HG03139 (cell line): ENCODE measurements around the gene GRID1.
"Not testable (repeated sequence)": the region's sequence is repeated elsewhere in the genome, so short reads cannot be mapped to it uniquely, and the experiment has no call there.

Experiments
- ATAC-seq: cut with Tn5 transposase; IDR thresholded peaks from one replicate; pipeline ENCODE4 v1.9.1; 2021; ENCODE audit not compliant: unreplicated experiment

Gene GRID1

DNA sequence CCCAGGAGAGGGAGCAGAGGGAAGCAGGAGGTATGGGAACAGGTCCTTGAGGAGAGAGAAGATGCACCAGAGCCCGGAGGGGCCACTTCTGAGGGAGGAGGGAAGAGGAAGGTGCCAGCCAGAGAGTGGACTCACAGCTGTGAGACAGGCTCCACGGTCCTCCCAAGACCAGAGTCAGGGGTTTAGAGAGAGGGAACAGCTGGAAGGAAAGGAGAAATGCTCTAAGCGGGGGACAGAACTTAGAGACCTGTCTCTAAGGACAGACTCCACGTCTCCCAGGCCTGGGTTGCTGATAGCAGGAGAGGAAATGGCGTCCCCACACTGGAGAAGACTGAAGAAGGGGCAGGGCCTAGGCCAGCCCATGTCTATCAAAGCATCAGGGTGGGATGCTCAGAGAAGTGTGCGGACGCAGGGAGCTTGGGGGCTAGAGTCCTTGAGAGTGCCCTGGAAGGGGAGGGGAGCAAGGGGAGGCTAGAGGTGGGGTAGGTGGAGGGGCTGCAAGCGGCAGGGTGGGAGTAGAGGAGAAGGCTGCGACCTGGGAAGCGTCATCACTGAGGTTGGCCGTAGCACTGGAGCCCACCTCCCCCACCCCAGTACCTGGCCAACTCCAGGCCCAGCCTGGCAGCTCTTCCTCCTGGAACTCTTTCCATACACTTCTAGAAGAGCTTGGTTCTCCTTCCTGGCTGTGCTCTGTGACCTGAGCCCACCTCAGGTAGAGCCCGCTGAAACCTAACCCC lies 25.6 kb upstream of the GRID1 start:
- ATAC-seq = no peak

GRCh38 chr10:86391236-86391840 lies 24.7 kb upstream of the GRID1 start:
- ATAC-seq = no peak

GRCh38 chr10:86390337-86391120 lies 23.9 kb upstream of the GRID1 start:
- no peak for ATAC-seq

DNA sequence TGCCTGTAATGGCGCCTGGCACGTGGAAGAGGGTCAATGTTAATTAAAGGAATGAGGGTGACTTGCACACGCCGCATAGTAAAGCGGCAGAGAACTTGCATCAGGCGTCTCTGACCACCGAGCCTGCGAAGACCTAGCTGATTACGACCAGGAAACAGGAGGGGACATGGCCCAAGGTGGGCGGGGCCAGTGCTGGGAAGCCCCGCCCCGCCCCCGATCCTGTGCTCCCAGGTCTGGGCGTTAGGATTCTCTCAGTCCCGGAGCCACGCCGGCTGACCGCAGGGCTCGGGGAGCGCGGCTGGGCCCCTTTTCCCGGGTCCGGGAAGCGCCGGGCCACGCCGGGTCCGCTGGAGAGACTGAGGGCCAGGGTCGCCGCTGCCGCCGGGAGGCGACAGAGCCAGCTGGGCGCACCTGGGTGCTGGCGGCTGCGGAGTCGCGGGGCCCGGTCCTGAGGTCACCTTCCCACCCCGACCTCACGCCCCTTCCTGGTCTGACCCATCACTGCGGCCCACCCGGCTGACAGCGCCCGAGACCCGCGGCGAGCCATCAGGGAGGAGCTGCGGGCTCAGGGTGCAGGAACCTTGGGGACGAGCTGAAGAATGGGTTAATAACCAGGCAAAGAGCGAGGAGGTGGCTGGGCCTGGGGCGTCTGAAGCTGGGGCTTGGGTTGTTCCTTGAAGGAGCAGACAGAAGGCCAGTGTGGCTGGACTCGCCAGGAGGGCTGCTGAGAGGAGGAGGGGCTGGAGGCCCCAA lies 23.0 kb upstream of the GRID1 start:
- peak; percentile 66 for ATAC-seq

GRCh38 chr10:86389109-86389440 lies 22.5 kb upstream of the GRID1 start:
- not testable (repeated sequence) for ATAC-seq

DNA sequence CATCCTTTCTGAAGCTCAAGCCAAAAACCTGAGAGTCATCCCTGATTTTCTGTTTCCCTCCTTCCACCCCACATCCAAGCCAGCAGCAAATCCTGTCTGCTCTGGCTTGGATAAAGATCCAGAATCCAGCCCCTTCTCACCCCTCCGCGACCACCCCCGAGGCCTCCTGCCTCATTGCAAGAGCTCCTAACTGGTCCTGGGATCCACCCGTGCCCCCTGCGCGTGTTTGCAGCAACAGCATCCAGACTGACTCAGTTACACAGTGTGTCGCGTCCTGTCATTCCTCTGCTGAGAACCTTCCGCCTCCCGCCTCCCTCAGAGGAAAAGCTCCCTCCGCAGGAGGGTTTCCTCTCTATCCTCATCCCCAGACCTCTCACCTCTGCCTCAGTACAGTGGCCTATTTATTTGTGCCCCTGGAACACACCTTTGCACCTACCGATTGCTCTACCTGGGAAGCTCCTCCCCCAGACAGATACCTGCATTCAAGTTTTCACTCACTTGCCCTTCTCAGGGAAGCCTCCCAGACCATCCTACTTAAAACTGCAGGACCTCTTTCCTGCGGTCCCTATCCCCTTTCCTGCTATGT lies 21.6 kb upstream of the GRID1 start:
- ATAC-seq = no peak

- no peak for ATAC-seq
Measured at GRCh38 chr10:86387178-86387794, 20.7 kb upstream of the GRID1 start.

DNA sequence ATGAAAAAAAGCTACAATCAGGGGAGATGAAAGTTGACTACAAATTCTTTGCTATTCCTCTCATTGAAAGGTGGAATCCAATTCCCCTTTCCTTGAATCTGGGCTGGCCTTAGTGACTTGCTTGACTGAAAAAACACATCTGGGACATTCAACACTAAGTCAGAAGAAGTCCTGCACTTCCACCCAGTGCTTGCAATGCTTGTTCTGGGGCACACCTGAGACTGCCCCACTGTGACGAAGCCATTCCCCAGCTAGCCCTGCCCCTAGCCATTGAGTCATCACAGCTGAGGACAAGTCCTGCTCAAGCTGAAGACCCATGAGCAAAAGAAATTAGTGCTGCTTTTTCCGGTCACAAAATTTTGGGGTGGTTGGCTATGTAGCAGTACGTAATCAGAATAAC lies 19.2 kb upstream of the GRID1 start:
- ATAC-seq = no peak

- ATAC-seq = no peak
Measured at GRCh38 chr10:86377797-86378146, 11.2 kb upstream of the GRID1 start.

DNA sequence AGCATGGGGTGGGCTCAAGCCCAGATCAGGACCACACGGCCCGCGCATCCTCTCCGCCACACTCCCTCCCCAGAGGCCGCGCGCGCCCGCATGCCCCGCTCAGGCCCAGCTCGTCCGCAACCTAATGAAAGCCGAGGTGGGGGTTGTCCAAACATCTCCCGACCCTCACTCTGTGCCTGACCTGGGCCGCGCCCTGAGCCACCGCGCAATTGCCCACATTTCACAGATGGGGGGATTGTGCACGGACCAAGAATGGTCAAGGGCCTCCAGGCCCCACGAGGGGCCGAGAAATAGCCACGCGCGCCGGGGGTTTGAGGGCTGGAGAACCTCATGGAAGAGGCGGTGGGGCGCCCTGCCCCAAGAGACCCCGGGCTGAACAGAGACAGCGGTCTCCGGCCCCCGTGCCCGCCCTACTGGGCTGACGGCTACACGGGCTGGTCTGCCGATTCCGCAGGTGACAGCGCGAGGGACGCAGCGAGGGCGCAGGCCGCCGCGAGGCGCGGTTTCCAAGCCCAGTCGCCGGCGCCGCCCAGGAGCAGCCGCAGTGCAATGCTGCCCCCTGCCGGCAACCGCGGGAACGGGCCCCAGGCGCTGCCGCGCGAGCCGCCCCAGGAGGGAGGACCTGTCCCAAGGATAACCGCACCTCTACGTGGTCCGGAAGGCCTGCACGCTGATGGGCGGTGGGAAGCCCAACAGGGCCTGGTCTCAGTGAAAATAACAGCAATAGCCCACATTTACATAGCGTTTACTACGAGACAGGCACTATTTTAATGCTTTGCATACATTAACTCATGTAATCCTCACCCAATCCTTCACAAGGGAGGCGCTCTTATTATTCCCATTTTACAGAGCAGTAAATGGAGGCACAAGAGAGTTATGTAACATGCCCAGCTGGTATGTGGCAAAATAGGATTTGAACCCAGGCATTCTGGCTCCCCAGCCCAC lies 10.5 kb upstream of the GRID1 start:
- ATAC-seq = peak; percentile 92

DNA sequence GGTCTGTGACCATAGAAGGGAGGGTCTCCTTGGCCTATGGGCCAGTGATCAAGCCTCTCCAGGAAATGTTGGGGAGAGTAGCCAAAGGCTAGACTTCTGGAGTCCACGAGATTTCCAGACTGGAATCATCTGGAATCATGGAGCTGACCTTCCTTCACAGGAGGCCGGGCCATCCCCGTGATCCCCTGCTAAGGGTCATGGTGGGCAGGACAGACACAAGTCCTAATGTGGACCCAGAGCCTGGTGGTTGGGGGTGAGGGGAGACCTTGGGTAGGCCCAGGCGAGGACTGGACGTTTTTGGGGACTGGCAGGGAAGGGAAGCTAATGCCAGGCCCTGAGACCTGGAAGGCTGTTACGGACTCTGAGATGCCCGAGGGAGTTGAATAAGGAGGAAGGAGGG lies 9.8 kb upstream of the GRID1 start:
- ATAC-seq = no peak

DNA sequence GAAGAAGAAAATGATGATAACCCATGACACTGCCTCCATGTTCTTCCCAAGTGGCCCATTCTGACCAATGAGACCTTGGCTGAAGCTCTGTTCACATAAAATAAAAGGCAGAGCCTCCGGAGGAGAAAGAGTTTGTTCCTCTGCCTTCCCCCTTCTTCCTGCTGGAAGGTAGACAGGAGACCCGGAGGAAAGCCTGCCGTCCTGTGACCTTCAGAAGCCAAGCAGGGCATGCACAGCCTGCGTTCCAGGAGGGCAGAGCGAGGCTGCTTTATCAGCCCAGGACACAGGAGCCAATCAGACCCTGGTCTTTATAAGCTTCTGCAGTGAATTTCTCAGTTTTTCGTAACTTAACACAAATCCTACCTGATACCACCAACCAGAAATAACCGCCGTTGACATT lies 8.6 kb upstream of the GRID1 start:
- no peak for ATAC-seq

- no peak for ATAC-seq
Measured at GRCh38 chr10:86374664-86375063, 8.1 kb upstream of the GRID1 start.

DNA sequence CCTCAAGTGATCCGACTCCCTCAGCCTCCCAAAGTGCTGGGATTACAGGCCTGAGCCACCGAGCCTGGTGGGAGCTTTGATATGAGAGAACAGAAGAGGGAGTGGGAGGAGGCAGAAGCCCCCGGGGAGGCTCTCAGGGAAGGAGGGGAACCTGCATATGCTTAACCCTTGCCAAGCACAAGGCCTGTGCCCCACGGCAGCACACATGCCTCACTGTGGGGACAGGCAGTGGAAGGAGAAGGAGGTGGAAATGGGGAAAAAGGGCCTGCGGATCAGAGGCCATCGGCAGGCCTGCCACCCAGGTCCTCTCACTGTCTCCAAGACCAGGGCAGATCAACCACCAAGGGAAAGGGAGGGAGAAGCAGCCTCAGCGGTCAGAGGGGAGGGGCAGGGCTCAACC lies 7.2 kb upstream of the GRID1 start:
- no peak for ATAC-seq

GRCh38 chr10:86373251-86373650 lies 6.7 kb upstream of the GRID1 start:
- ATAC-seq = no peak

- no peak for ATAC-seq
Measured at GRCh38 chr10:86372784-86373239, 6.2 kb upstream of the GRID1 start.

- no peak for ATAC-seq
Measured at GRCh38 chr10:86372119-86372783, 5.7 kb upstream of the GRID1 start.

DNA sequence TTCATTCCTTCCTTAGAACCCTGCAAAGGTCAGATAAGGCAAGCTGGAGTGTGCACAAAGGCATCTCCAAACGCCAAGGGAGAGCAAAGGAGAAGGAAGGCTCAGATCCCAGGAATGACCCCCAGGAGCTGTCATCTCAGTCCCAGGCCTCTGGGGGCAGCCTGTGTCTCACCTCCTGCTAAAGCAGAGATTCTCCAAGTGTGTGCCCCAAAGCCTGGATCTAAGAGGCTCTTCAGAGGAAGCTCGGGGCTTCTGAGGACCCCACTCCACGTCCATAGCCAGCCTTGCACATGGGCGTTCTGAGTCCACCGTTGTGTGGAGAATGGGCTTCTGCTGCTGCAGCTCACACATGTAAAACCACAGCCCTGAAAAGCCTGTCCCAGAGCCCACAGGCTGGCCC lies 5.1 kb upstream of the GRID1 start:
- no peak for ATAC-seq

GRCh38 chr10:86371116-86371515 lies 4.5 kb upstream of the GRID1 start:
- no peak for ATAC-seq
